ENCODE measurements around the gene DR1.

Gene DR1

GRCh38 chr1:93395195-93395594 lies 49.5 kb downstream of the DR1 start:
- DNase-seq: no peak

DNA sequence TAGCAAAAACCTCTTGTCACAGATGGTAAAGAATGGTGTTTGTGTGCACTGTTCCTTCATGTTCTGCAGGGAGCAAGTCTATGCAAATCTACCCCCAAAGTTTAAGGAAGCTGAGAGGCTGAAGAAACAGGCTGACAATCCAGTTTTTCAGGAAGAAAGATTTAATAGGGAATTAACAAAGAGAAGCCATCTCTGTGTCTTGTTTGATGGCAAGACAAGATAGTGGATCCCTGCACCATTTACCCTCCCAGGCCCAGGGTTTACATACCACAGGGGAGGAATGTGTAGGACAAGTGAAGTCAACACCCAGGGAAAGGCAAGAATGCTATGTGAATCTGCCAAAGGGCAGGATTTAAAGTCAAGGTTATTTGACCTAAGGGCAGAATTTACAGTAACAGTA lies 54.1 kb downstream of the DR1 start:
- no peak for DNase-seq

- DNase-seq: no peak
Observed at GRCh38 chr1:93408203-93408602, 62.5 kb downstream of the DR1 start.

GRCh38 chr1:93411000-93411399 lies 65.3 kb downstream of the DR1 start:
- no peak for DNase-seq

DNA sequence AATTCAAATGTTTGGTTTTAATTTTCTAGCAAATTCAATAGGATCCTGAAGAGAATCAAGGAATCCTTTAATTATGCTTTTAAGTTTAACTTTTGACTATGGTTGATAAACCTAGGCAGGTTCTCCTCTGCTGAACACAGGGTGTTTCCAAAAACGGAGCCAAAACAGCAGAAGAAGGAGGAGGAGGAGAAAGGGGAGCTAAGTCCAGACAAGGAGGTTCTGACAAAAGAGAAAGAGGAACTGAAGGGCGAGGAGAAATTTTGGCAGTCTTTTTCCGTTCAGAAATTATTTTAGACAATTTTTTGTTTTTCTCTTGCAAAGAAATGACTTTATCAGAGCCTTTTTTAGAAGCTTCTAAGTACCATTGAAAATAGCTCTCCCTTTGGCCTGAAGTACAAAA lies 69.0 kb downstream of the DR1 start:
- DNase-seq: no peak

DNA sequence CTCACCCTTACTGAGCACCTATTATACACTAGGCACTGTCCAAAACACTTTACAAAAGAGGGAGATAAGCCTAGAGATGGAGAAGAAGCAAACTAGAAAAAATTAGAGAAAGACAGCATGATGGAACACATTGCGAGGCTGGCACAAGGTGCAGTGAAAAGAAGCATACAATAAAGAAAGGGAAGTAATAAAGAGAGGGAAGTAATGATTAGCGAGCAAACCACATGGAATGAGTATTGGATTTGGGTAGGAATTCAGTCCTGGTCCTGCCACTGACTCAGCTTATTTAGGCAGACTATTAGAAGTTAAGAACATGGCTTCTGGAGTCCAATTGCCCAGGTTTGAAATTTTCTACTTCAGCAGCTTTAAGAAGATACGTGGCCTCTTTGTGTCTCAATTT lies 69.6 kb downstream of the DR1 start:
- no peak for DNase-seq

- DNase-seq: no peak
Observed at GRCh38 chr1:93416183-93416582, 70.5 kb downstream of the DR1 start.
